MM.1S (cell line): ENCODE measurements around the gene RPUSD1.

Experiments
- DNase-seq: peaks from one replicate; pipeline ENCODE4 v3.0.0-alpha.2; 2015
- H2AFZ ChIP-seq: fragments of 300-600 bp; sonication (generic); 2 replicates; pipeline ENCODE4 v1.6.0; 2016; ENCODE audit warnings: antibody characterized with exemption, low read length
- H3F3A ChIP-seq: fragments of 300-600 bp; sonication (generic); 2 replicates; pipeline ENCODE4 v1.6.1; 2016; ENCODE audit warnings: mild to moderate bottlenecking, antibody characterized with exemption, low read length, moderate library complexity, mixed read lengths; ENCODE audit not compliant: insufficient read depth
- H3K27ac ChIP-seq: fragments of 300-600 bp; sonication (generic); 2 replicates; pipeline ENCODE4 v1.5.1; 2016; ENCODE audit warnings: mild to moderate bottlenecking, low read length
- H3K27me3 ChIP-seq: fragments of 300-600 bp; sonication (generic); replicated peaks from 2 replicates; pipeline ENCODE4 v1.6.0; 2016; ENCODE audit warnings: low read length; ENCODE audit not compliant: insufficient read depth
- H3K36me3 ChIP-seq: fragments of 300-600 bp; sonication (generic); replicated peaks from 2 replicates; pipeline ENCODE4 v1.6.1; 2016; ENCODE audit warnings: mild to moderate bottlenecking, low read length, mixed read lengths; ENCODE audit not compliant: insufficient read depth
- H3K4me1 ChIP-seq: fragments of 300-600 bp; sonication (generic); 2 replicates; pipeline ENCODE4 v1.6.1; 2016; ENCODE audit warnings: low read length, mixed read lengths
- H3K4me2 ChIP-seq: fragments of 300-600 bp; sonication (generic); 2 replicates; pipeline ENCODE4 v1.6.0; 2016; ENCODE audit warnings: low read depth, low read length
- H3K4me3 ChIP-seq: fragments of 300-600 bp; sonication (generic); 2 replicates; pipeline ENCODE4 v1.5.1; 2016; ENCODE audit warnings: low read length, mixed read lengths
- H3K79me2 ChIP-seq: fragments of 300-600 bp; sonication (generic); 2 replicates; pipeline ENCODE4 v1.6.1; 2016; ENCODE audit warnings: mixed run types, low read length, mixed read lengths
- H3K9ac ChIP-seq: fragments of 300-600 bp; sonication (generic); 2 replicates; pipeline ENCODE4 v1.6.1; 2016; ENCODE audit warnings: low read length, mixed read lengths
- H3K9me2 ChIP-seq: fragments of 300-600 bp; sonication (generic); replicated peaks from 2 replicates; pipeline ENCODE4 v1.6.1; 2016; ENCODE audit warnings: mild to moderate bottlenecking, low read length, mixed read lengths; ENCODE audit not compliant: insufficient read depth
- H3K9me3 ChIP-seq: fragments of 300-600 bp; sonication (generic); replicated peaks from 2 replicates; pipeline ENCODE4 v1.6.1; 2016; ENCODE audit warnings: mild to moderate bottlenecking, low read length, mixed read lengths; ENCODE audit not compliant: insufficient read depth
- H4K20me1 ChIP-seq: fragments of 300-600 bp; sonication (generic); 2 replicates; pipeline ENCODE4 v1.6.1; 2016; ENCODE audit warnings: mild to moderate bottlenecking, low read length, moderate library complexity, mixed read lengths; ENCODE audit not compliant: insufficient read depth
- CTCF ChIP-seq: fragments of 300-600 bp; sonication (generic); IDR thresholded peaks from 2 replicates; pipeline ENCODE4 v1.5.1; 2016; ENCODE audit warnings: antibody characterized with exemption, low read length, mixed read lengths
- EZH2 ChIP-seq: fragments of 300-600 bp; sonication (generic); optimal IDR thresholded peaks from 2 replicates; pipeline ENCODE3; 2017; ENCODE audit warnings: low read depth, mild to moderate bottlenecking, antibody characterized with exemption, low read length, mixed read lengths
- EZH2phosphoT487 ChIP-seq: fragments of 300-600 bp; sonication (generic); IDR thresholded peaks from 2 replicates; pipeline ENCODE4 v1.6.1; 2018; ENCODE audit warnings: antibody characterized with exemption, low read length

RPUSD1 gene

GRCh38 chr16:780296-780695 lies 7.9 kb downstream of the RPUSD1 start:
- H3K4me2 ChIP-seq, result no peak overlapping the region
- no peaks in the 10 kb centered on the region for H3K9me3 ChIP-seq
- H3F3A ChIP-seq, result no peaks in the 10 kb centered on the region
- TF ChIP-seq CTCF (no peak), EZH2 (no peak), EZH2phosphoT487 (no peak)
- no peaks in the 10 kb centered on the region for H3K79me2 ChIP-seq
- H3K27me3 ChIP-seq, result peaks cover 79% of the 10 kb centered on the region
- H3K27ac ChIP-seq, result no peak overlapping the region
- H4K20me1 ChIP-seq, result no peaks in the 10 kb centered on the region; the same call in 1 of the 2 replicates
- H3K4me3 ChIP-seq, result no peak overlapping the region
- H3K36me3 ChIP-seq, result no peaks in the 10 kb centered on the region
- no peaks in the 10 kb centered on the region for H3K4me1 ChIP-seq
- H3K9me2 ChIP-seq, result no peaks in the 10 kb centered on the region
- no peak for DNase-seq
- no peak overlapping the region for H2AFZ ChIP-seq
- H3K9ac ChIP-seq, result no peak overlapping the region

- no peaks in the 10 kb centered on the region for H3K36me3 ChIP-seq
- H3F3A ChIP-seq, result no peaks in the 10 kb centered on the region
- TF ChIP-seq CTCF (no peak), EZH2phosphoT487 (no peak), EZH2 (no peak)
- no peaks in the 10 kb centered on the region for H4K20me1 ChIP-seq
- H3K4me1 ChIP-seq, result no peaks in the 10 kb centered on the region
- H2AFZ ChIP-seq, result no peak overlapping the region
- peaks cover 87% of the 10 kb centered on the region for H3K27me3 ChIP-seq
- no peak for DNase-seq
- H3K9me3 ChIP-seq, result no peaks in the 10 kb centered on the region
- H3K4me2 ChIP-seq, result no peak overlapping the region
- no peak overlapping the region for H3K27ac ChIP-seq
- H3K9me2 ChIP-seq, result no peaks in the 10 kb centered on the region
- no peak overlapping the region for H3K9ac ChIP-seq
- H3K4me3 ChIP-seq, result no peak overlapping the region
- H3K79me2 ChIP-seq, result no peaks in the 10 kb centered on the region
Observed at GRCh38 chr16:779561-779960, 8.6 kb downstream of the RPUSD1 start.

GRCh38 chr16:778909-779527 lies 9.2 kb downstream of the RPUSD1 start:
- no peak overlapping the region for H3K27ac ChIP-seq
- no peaks in the 10 kb centered on the region for H3K9me3 ChIP-seq
- no peak overlapping the region for H3K4me3 ChIP-seq
- H3K36me3 ChIP-seq, result no peaks in the 10 kb centered on the region
- H3K9ac ChIP-seq, result no peak overlapping the region
- H3F3A ChIP-seq, result no peaks in the 10 kb centered on the region
- H3K79me2 ChIP-seq, result no peaks in the 10 kb centered on the region
- DNase-seq, result no peak
- peaks cover 92% of the 10 kb centered on the region for H3K27me3 ChIP-seq
- no peak overlapping the region for H3K4me2 ChIP-seq
- no peaks in the 10 kb centered on the region for H3K9me2 ChIP-seq
- TF ChIP-seq CTCF, result no peak
- no peak for TF ChIP-seq EZH2
- no peak for TF ChIP-seq EZH2phosphoT487
- H2AFZ ChIP-seq, result no peak overlapping the region
- no peaks in the 10 kb centered on the region for H3K4me1 ChIP-seq
- no peaks in the 10 kb centered on the region for H4K20me1 ChIP-seq
